GM18505 (cell line): Measurements from ENCODE around the gene HOXD10.

ENCODE experiments used
- ATAC-seq: cut with Tn5 transposase; IDR thresholded peaks from one replicate; pipeline ENCODE4 v1.9.1; 2021; ENCODE audit not compliant: unreplicated experiment
- POLR2A ChIP-seq: IDR thresholded peaks from 4 replicates; pipeline ENCODE4 v1.6.1; 2011; ENCODE audit warnings: borderline replicate concordance; ENCODE audit not compliant: insufficient read depth, insufficient read length; ENCODE audit errors: extremely low read depth

Gene HOXD10

DNA sequence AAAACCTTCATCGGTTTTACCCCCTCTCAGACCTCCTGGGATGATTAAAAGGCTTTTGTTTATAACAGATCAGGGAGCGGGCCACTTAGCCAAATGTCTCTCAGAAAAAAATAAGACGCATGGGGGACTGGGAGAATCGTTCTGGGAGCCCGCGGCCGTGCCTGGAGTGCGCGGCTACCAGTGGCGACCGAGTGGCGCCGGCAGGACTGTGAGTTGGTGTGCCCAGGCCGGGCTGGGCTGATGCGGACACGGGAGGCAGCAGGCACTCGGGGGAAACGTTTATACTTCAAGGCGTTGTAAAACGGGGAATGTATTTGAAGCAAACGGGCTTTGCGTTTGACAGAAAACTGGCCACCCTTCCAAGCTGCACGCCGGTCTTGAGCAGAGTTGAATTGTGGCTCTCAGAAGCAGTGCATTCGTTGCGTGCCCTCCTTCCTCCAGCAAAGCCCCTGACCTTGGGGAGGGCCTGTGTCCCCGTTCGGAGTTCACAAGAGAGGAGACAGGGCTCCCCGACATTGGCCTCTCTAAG is 4.7 kb upstream of the HOXD10 start:
- ATAC-seq = no peak
- no peak for TF ChIP-seq POLR2A

DNA sequence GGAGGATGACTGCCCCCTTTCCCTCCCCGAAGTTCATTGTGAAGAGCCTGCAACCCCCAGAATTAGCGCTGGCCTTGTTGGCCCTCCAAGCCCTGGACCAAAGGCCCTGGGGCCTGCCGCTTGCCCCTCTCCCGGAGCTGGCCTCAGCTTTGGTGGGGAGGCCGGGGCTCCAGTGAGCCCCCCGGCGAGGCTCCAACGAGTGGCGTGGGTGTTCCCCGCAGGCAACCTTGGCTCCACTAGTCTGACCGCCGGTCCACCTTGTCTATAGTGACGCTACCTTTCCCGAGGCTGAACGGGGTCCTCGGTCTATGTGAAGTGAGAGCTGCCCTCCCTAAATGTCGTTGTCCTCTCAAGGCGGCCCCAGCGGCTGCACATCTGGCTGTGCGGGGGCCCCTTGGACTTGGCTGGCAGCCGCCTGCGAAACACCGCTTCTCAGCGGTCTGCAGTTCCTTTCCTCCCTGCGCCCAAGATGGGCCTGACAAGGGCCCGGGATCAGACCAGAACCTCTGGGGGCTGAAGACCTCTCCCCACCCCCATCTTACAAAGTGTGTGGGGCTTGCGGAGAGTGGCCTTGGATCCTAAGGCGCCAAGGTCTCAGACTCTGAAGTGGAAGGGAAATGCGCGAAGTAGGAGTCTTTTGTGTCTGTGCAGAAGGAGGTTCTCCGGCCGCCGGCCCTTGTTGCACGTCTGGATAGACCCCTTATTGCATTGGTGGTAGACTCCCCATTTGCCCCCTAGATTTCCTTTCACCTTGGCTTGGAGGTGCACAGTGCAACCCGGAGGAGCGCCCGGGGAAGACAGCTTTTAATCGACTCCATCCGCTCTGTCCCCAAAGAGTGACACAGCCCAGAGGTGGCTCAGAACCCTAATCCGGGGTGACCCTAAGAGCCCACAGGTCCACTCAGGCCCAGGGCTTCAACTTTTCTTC is 3.9 kb upstream of the HOXD10 start:
- no peak for TF ChIP-seq POLR2A

GRCh38 chr2:176114120-176114929 is 2.3 kb upstream of the HOXD10 start:
- no peak for TF ChIP-seq POLR2A
- ATAC-seq = no peak

More for the DNA sequence above, 3.9 kb upstream of the HOXD10 start:
- no peak for ATAC-seq

GRCh38 chr2:176114930-176115625 is 1.5 kb upstream of the HOXD10 start:
- TF ChIP-seq POLR2A = no peak
- no peak for ATAC-seq

DNA sequence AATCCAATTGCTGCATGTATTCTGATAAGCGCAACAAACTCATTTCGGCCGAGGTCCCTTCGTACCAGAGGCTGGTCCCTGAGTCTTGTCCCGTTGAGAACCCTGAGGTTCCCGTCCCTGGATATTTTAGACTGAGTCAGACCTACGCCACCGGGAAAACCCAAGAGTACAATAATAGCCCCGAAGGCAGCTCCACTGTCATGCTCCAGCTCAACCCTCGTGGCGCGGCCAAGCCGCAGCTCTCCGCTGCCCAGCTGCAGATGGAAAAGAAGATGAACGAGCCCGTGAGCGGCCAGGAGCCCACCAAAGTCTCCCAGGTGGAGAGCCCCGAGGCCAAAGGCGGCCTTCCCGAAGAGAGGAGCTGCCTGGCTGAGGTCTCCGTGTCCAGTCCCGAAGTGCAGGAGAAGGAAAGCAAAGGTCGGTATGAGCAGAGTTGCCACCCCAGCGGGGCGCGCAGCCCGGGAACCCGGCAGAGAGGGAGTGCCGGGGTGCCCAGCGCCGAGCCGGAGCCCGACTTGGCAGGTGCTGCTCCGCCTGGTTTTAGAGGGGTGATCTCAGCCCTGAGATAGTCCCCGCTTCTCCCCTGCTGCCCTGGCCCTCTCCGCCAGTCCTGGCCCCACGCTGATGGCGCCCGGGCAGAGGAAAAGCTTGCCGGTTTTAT is 714 bp downstream of the HOXD10 start:
- TF ChIP-seq POLR2A = no peak
- ATAC-seq = no peak

DNA sequence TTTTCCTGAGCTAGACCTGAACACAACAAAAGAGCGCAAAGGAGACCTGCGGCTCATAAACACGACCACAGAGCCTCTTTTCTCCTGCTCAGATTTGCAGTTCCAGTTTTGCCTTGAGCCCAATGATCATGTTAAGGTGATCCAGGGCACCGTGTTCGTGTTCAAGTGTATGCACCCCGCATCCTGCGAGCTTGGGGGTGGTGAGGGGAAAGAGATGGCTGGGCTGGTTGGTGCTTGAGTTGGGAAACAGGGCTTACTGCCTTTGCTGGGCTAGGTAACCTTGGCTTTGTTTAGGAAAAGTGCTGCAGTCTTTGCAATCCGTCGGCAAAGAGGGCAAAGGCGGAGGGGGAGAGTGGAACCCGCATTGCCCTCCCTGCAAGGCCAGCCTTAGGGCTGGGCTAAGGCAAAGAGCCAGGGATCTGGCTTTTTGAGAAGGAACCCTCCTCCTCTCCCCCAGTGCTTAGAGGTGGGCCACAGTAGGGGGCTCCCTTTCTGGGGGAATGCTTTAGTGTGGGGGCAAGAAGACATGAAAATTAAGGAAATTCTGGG is 1.3 kb downstream of the HOXD10 start:
- TF ChIP-seq POLR2A = no peak
- no peak for ATAC-seq

- no peak for TF ChIP-seq POLR2A
- ATAC-seq = no peak
These were observed 2.2 kb downstream of the HOXD10 start for GRCh38 chr2:176118601-176119339.

GRCh38 chr2:176120364-176121189 is 4.0 kb downstream of the HOXD10 start:
- ATAC-seq = no peak
- no peak for TF ChIP-seq POLR2A

DNA sequence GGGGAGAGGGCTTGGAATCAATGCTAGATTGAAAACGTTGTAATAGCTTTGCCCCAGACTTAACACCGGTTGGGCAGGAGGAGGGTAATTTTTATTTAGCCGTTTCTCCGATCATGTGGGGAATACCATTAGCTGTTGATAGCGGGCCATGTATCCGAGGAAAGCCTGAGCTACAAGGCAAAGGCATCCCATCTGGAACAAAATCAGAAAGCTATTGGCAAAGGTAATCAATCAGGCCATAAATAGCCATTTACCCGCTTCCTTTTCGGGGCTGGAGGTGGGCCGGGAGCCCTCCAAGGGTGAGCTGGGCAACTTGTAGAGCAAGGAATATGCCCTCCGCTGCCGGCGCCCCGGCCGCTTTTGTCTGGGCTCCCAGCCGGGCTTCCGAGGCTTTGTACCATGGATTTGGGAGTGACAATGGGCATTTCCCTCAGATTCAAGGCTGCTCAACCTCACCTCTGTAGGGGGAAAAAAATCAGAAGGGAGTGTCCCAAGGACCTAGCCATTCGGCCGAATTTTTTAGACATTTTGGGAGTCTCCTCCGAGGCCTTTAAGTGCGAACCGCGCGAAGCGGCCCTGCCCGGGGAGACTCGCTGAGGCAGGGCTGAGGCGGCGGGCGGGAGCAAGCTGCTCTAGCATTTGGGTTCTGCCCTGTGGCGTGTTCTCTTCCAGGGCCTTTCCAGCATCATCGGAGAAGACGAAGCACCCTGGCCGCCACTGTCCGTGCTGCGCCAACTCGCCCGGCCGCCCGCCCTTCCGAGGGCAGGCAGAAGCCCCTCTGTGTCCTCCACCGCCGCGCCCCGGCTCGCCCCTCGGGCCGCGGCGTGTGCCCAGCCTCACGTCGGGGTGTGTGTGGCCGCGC is 4.8 kb downstream of the HOXD10 start:
- TF ChIP-seq POLR2A = no peak

DNA sequence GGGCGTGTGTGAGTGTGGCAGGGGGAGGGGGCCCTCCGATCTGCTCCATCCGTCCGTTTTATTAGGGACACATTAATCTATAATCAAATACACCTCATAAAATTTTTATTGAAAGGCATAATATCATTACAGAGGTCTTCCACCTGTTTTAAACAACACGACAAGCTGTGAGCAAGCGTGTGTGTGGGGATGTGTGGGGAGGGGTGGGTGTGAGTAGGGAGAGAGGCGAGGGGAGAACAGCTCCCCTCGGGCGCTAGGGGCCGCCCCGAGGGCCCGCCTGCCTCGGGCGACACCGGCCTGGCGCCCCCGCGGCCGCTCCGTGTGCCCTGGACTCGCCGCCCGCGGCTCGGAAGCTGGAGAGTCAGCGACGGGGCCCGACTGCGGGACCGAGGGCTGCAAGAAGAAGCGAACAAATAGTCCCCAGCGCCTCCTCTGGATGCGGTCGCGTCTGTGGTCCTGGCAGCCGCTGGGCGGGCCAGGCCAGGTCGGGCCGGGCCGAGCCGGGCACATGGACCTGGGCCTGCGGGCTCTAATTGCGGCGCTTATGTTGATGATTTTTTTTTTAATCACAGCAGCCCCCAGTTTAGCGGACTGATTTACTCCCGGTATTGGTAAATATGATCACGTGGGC is 5.6 kb downstream of the HOXD10 start:
- no peak for ATAC-seq
- no peak for TF ChIP-seq POLR2A

More for the DNA sequence above, 4.8 kb downstream of the HOXD10 start:
- ATAC-seq = no peak
